KOPT-K1 (cell line): ENCODE data around the gene PAK4.
"Not testable (repeated sequence)": the region's sequence is repeated elsewhere in the genome, so short reads cannot be mapped to it uniquely, and the experiment has no call there.

Experiments
- H3K27ac ChIP-seq: fragments of 200-600 bp; sonication (generic); 2 replicates; pipeline ENCODE4 v1.5.1; 2016; ENCODE audit warnings: antibody characterized with exemption, mild to moderate bottlenecking, low read depth, low read length; ENCODE audit not compliant: poor library complexity, severe bottlenecking
- H3K36me3 ChIP-seq: fragments of 200-600 bp; sonication (generic); 2 replicates; pipeline ENCODE4 v1.5.1; 2017; ENCODE audit warnings: antibody characterized with exemption, mild to moderate bottlenecking, low read length, moderate library complexity; ENCODE audit not compliant: insufficient read depth
- H3K9me3 ChIP-seq: fragments of 200-600 bp; sonication (generic); 2 replicates; pipeline ENCODE4 v1.5.1; 2017; ENCODE audit warnings: antibody characterized with exemption, low read length, mild to moderate bottlenecking; ENCODE audit not compliant: insufficient read depth, poor library complexity, severe bottlenecking

Gene PAK4

GRCh38 chr19:39125554-39126311, at the start of gene PAK4:
PAK4 (plus strand) TSS chr19:39125786; CDS start chr19:39169554, 43,768 bp downstream.
- Histone ChIP-seq H3K36me3 (no peaks in the 10 kb centered on the region), H3K27ac (peak within 1 kb of the TSS; percentile 83), H3K9me3 (no peaks in the 10 kb centered on the region)

GRCh38 chr19:39077323-39077722, 48.3 kb upstream of the PAK4 start:
- no peaks in the 10 kb centered on the region for H3K36me3 ChIP-seq
- no peaks in the 10 kb centered on the region for H3K9me3 ChIP-seq
- no peak overlapping the region for H3K27ac ChIP-seq

- Histone ChIP-seq H3K9me3 (no peaks in the 10 kb centered on the region), H3K27ac (no peak overlapping the region)
These were observed 47.0 kb upstream of the PAK4 start for GRCh38 chr19:39078436-39079200.

GRCh38 chr19:39080431-39080830, 45.2 kb upstream of the PAK4 start:
- H3K27ac ChIP-seq = no peak overlapping the region
- H3K9me3 ChIP-seq = no peaks in the 10 kb centered on the region
- H3K36me3 ChIP-seq = no peaks in the 10 kb centered on the region

More at GRCh38 chr19:39078436-39079200, 47.0 kb upstream of the PAK4 start:
- H3K36me3 ChIP-seq = no peaks in the 10 kb centered on the region

- Histone ChIP-seq H3K27ac (no peak overlapping the region), H3K9me3 (no peaks in the 10 kb centered on the region), H3K36me3 (no peaks in the 10 kb centered on the region)
These were observed 43.4 kb upstream of the PAK4 start for GRCh38 chr19:39082167-39082566.

GRCh38 chr19:39082745-39083598, 42.6 kb upstream of the PAK4 start:
- no peaks in the 10 kb centered on the region for H3K9me3 ChIP-seq
- no peaks in the 10 kb centered on the region for H3K36me3 ChIP-seq
- no peak overlapping the region for H3K27ac ChIP-seq

- H3K36me3 ChIP-seq = no peaks in the 10 kb centered on the region
- H3K27ac ChIP-seq = no peak overlapping the region
- H3K9me3 ChIP-seq = no peaks in the 10 kb centered on the region
These were observed 42.0 kb upstream of the PAK4 start for GRCh38 chr19:39083599-39083982.

- Histone ChIP-seq H3K9me3 (no peaks in the 10 kb centered on the region), H3K36me3 (no peaks in the 10 kb centered on the region), H3K27ac (no peak within 1 kb of the TSS)
These were observed 41.4 kb upstream of the PAK4 start, which contains the start of gene ACP7 for GRCh38 chr19:39083983-39084731. ACP7 (plus strand) TSS chr19:39084368; CDS start chr19:39085270, 902 bp downstream.

- Histone ChIP-seq H3K9me3 (no peaks in the 10 kb centered on the region), H3K27ac (no peak overlapping the region), H3K36me3 (no peaks in the 10 kb centered on the region)
These were observed 40.9 kb upstream of the PAK4 start for GRCh38 chr19:39084732-39085080.

- H3K9me3 ChIP-seq = no peaks in the 10 kb centered on the region
- no peak overlapping the region for H3K27ac ChIP-seq
- no peaks in the 10 kb centered on the region for H3K36me3 ChIP-seq
These were observed 40.2 kb upstream of the PAK4 start for GRCh38 chr19:39085392-39085791.

- no peaks in the 10 kb centered on the region for H3K9me3 ChIP-seq
- H3K27ac ChIP-seq = no peak overlapping the region
- H3K36me3 ChIP-seq = no peaks in the 10 kb centered on the region
These were observed 39.2 kb upstream of the PAK4 start for GRCh38 chr19:39086386-39086785.

GRCh38 chr19:39087907-39088686, 37.5 kb upstream of the PAK4 start:
- no peak overlapping the region for H3K27ac ChIP-seq
- H3K9me3 ChIP-seq = no peaks in the 10 kb centered on the region
- H3K36me3 ChIP-seq = no peaks in the 10 kb centered on the region

GRCh38 chr19:39090016-39090415, 35.6 kb upstream of the PAK4 start:
- not testable (repeated sequence) for H3K27ac ChIP-seq, H3K9me3 ChIP-seq, H3K36me3 ChIP-seq

GRCh38 chr19:39090881-39091280, 34.7 kb upstream of the PAK4 start:
- Histone ChIP-seq H3K36me3 (no peaks in the 10 kb centered on the region), H3K27ac (no peak overlapping the region), H3K9me3 (peaks cover 4% of the 10 kb centered on the region)
